ENCODE results near the gene ANKRD53.

GRCh38 chr2:70949086-70949485, 29.3 kb upstream of the ANKRD53 start:
- no peak for TF ChIP-seq CTCF (IDR thresholded peaks at IDR 0.05)
- TF ChIP-seq POLR2A (IDR thresholded peaks at IDR 0.05), result no peak
- TF ChIP-seq POLR2AphosphoS5 (IDR thresholded peaks at IDR 0.05), result no peak
